ENCODE data around the gene ZNF100.
"Not testable (repeated sequence)": the region's sequence is repeated elsewhere in the genome, so short reads cannot be mapped to it uniquely, and the experiment has no call there.

ZNF100 gene

DNA sequence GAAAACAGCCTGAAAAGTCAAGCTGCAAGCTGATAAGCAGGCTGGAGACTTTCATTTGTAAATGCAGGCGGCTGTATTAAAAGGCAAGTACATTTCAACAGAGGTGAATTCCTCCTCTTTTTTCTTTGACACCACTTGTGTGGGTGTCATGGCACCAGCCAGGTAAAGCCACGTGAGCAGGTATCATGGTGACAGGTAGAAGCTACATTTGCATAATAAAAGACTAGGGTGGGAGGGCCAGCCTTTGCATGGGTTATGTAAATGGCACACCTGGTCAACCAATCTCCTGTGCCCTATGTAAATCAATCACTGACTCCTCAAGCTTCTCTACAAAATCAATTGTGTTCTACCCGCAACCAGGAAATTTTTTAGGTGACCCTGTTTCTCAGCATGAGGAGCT, 68.2 kb downstream of the ZNF100 start:
- no peak for DNase-seq

DNA sequence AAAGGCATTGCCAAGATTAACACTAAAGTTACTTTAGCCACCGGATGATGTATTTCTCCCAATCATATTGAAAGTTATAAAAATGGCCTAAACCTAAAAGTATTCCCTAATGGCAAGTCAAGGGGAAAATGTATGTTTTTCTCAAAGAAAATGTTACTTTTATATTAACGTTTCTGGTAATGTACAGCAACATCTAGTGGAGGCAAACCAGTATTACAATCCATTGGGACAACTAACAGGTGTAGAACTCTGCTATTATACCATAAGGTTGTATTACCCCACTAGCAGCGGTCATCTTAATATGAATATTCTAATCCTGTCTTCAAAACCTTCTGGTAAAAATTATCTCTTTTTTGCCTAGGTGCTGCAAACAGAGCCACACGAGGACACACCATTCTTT, 69.2 kb downstream of the ZNF100 start:
- DNase-seq = peak; percentile 54

DNA sequence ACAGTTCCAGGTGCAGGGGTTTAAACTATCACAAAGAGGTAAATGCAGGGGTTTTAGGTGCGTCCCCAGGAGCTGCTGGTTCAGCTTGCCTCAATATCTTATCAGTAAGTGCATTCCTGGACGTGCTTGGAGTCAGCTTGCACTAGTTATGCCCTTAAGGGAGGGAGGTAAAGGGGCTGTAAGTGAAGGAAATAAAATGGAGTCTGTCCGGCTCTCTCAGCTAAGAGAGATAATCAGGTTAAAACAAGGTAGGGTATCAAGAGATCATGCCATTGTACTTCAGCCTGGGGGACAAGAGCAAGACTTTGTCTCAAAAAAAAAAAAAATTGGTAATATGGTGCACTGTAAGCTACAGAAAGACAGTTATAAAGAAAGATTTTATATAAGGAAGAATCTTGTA, 69.7 kb downstream of the ZNF100 start:
- DNase-seq = no peak

DNA sequence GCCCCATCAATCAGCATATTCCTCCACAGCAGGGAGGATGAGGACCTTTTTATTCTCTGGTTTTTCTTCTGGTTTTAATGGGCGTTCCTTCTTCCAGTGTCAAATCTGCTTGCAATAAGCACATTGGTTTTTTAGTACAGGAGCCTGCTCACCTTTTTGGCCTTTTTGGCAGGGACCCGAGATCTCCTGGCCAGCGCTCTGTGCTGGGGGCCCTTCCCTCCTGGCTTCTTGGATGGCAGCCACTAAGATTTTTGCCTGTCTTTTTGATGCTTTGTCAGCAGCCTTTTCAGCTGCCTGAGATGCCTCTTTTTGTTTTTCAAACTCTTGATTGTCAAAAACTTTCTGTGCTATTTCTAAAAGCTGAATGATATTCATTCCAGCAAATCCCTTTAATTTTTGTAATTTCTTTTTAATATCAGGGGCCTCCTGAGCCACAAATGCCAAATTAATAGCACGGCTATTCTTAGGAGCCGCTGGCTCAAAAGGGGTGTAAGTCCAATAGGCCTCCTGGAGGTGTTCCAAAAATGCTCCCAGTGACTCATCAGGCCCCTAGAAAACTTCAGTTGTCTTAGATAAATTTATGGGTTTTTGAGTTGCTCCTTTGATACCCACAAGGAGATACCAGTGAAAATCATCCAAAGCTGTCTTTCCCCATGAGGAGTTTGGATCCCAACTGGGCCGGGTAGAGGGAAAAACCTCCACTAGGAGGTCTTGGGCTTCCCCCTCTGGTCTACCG, 73.0 kb downstream of the ZNF100 start:
- DNase-seq = no peak

DNA sequence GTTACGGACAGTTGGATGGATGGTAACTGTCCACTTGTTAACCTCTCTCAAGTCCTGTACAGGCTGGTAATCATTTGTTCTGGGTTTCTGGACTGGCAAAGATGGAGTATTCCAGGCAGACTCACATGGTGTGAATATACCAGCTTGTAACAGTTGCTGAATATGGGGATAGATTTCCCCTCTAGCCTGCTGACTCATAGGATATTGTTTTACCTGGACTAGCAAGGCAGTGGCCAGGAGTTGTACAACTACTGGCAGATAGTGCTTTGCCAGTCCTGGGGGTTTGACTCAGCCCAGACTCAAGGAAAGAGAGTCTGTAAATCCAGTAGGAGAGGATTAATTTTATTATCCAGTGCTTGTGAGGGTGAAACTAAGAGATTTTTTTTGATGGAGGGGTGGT, 74.0 kb downstream of the ZNF100 start:
- no peak for DNase-seq

DNA sequence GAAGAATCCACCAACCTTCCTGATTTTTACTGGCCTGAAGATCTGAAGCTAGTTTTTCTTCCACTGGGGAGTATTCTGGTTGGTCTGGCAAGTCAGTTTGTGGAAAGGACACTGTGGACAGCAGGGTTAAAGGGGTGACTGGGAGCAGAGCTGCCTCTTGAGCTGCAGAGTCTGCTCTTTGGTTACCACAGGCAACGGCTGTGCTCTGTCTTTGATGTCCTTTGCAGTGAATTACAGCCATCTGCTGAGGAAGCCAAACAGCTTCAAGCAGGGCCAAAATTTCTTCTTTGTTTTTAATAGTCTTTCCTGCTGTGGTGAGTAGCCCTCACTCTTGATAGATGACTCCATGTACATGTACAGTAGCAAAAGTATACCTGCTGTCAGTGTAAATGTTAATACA, 75.7 kb downstream of the ZNF100 start:
- no peak for DNase-seq

DNA sequence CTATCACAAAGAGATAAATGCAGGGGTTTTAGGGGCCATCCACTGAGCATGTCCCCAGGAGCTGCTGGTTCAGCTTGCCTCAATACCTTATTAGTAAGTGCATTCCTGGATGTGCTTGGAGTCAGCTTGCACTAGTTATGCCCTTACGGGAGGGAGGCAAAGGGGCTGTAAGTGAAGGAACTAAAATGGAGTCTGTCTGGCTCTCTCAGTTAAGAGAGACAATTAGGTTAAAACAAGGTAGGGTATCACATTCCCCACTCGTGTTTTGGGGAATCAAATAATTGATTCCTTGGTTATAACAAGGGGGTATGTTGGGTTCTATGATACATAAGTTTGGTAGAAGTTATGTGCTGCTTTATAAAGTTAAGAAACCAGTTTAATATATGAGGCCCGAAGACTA, 78.9 kb downstream of the ZNF100 start:
- no peak for DNase-seq

DNA sequence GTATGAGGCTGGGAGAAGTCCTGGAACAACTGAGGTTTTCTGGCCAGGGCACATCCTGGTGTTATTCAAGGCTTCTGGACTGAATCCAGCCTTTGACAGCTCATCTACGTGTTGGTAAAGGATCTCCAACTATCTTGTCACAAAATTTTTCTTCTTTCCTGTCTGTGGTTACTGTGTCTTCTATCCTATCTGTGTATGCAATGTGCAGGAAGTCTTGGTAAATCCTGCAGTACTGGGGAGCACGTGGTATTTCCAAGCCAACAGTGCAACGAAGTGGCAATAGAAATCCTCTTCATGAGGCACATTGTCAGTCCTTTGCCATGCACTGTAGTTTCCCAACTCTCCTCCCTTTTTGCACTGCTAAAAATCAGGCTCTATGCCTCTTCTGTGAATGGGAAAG, 86.7 kb downstream of the ZNF100 start:
- no peak for DNase-seq

DNA sequence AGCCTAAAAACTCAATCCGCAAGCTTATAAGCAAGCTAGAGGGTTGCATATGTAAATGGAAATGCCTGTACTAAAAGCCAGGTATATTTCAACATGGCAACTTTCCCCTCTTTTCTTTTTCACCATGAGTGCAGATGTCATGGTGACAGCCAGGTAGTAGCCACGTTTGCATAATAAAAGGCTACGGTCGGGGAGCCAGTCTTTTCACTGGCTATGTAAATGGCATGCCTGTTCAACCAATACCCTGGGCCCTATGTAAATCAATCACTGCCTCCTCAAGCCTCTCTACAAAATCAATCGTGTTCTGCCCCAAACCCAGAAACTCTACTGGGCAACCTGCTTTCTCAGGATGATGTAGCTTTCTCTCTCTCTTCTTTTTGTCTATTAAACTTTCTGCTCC, 87.4 kb downstream of the ZNF100 start:
- DNase-seq = no peak

DNA sequence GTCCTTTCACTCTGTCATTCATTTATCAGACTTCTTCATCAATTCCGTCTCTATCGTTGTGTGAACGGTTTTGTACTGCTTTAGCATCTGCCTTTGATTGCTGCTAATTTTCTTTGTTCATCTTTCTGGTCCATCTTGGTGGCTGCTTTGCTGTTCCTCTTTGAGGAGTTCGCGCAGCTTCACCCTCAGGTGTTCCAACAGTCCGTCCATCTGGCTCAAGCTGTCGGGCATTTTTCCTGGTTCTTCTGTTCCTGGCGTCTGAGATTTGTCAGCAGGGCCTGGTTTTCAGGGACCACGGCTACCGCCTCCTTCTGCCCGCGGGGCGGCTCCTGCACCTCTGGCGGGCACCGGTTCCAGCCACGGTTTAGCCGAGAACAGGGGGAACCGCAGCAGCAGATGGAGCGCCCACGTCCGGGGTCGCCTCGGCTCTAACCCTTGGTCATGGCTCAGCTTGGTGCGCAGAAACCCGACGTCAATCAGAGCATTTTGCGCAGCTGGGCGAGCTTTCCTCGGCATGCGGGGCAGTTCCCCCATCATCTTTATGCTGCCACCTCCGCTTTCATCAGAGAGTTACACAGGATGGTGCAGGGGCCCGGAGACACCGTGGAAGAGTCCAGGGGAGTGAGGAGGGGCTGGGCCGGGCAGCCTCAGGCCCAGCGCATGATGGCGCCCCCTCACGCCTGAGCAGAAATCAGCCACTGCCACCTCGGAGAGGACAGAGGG, 89.5 kb downstream of the ZNF100 start:
- DNase-seq = peak; percentile 3

DNA sequence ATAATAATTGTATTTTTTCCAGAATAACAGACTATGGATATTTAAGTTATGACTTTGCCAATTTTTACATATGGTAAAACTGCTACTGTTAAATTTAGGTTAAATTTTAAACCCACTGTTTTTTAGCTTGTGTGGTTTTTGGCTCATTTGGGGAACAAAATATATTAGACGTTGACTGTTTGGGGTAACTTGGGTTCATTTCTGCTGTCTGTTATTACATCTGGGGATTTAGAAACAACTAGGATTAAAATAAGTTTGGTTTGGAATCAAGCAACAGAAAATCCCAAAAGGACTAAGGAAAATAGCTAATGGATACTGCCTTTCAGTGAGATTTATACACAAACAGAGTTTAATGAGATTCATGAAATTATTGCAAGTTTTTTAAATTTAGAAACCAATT, 92.9 kb downstream of the ZNF100 start:
- no peak for DNase-seq

DNA sequence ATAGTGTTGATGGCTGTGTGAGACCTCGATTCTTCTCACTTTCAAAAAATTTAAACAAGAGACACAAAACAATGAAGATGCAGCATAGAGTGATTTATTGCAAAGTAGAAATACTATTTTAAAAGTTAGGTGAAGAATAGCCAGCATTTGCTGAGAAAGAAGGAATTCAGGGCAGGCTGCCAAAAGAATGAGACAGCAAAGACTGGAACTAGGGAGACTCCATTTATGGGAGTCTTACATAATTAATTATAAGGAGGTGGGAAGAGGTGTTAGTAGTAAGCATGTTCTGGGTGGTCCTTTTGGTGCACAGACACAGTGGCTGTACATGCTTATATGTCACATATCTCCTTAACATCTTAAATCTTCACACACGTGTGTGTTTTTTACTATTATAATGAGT, 93.9 kb downstream of the ZNF100 start:
- DNase-seq = not testable (repeated sequence)

Data from CD4-positive, alpha-beta T cell treated with Interleukin-10 for 1 hour (primary cell).